Measurements from ENCODE around the gene NGRN.
"Not testable (repeated sequence)": the region's sequence is repeated elsewhere in the genome, so short reads cannot be mapped to it uniquely, and the experiment has no call there.

Gene NGRN

GRCh38 chr15:90287101-90287500 lies 21.6 kb downstream of the NGRN start:
- H2BK5ac ChIP-seq (ENCODE audit: low read depth, low read length, poor library complexity) = no peak overlapping the region
- no peak overlapping the region for H4K12ac ChIP-seq (ENCODE audit: low read depth, low read length)
- H3K27me3 ChIP-seq (ENCODE audit: insufficient read depth, low read length) = no peaks in the 10 kb centered on the region
- no peak overlapping the region for H3K4me3 ChIP-seq (ENCODE audit: low read depth, low read length)
- no peak overlapping the region for H3K4me2 ChIP-seq (ENCODE audit: low read length)
- H3K14ac ChIP-seq (ENCODE audit: low read length) = no peak overlapping the region
- no peaks in the 10 kb centered on the region for H3K36me3 ChIP-seq (ENCODE audit: control insufficient read depth in 1 of 2, insufficient read depth in 2 of 2, low read length in 2 of 2)
- H2AK5ac ChIP-seq (ENCODE audit: low read length) = no peak overlapping the region
- no peak overlapping the region for H4K91ac ChIP-seq (ENCODE audit: low read depth, low read length)
- no peak overlapping the region for H2BK120ac ChIP-seq (ENCODE audit: insufficient read depth, low read length, poor library complexity)
- H3K23ac ChIP-seq (ENCODE audit: low read length) = no peak overlapping the region
- H3K18ac ChIP-seq (ENCODE audit: low read length) = no peak overlapping the region
- H3K9ac ChIP-seq (ENCODE audit: low read length) = no peak overlapping the region
- H4K8ac ChIP-seq (ENCODE audit: low read depth, low read length) = no peak overlapping the region
- H2BK12ac ChIP-seq (ENCODE audit: low read length) = no peak overlapping the region
- no peaks in the 10 kb centered on the region for H3K79me1 ChIP-seq (ENCODE audit: low read length)
- no peaks in the 10 kb centered on the region for H3K79me2 ChIP-seq (ENCODE audit: control insufficient read depth, insufficient read depth, low read length, poor library complexity)
- WGBS (ENCODE audit: extremely low coverage, insufficient coverage, insufficient read length) = no CpG with 5 or more reads among the region's 5 CpGs
- DNase-seq = no peak
- H2AFZ ChIP-seq (ENCODE audit: insufficient read depth, low read length, poor library complexity) = no peak overlapping the region
- H3K4ac ChIP-seq (ENCODE audit: low read depth, low read length) = no peak overlapping the region
- no peak overlapping the region for H3K27ac ChIP-seq (ENCODE audit: low read depth, low read length)
- H3K9me3 ChIP-seq (ENCODE audit: insufficient read depth, low read depth, low read length) = no peaks in the 10 kb centered on the region
- H3K4me1 ChIP-seq (ENCODE audit: control insufficient read depth in 1 of 2, insufficient read depth in 2 of 2, low read length in 2 of 2) = peaks cover under 1 to 4% of the 10 kb centered on the region in 2 experiments

GRCh38 chr15:90287946-90288345 lies 22.5 kb downstream of the NGRN start:
- no peaks in the 10 kb centered on the region for H3K79me2 ChIP-seq (ENCODE audit: control insufficient read depth, insufficient read depth, low read length, poor library complexity)
- no peaks in the 10 kb centered on the region for H3K27me3 ChIP-seq (ENCODE audit: insufficient read depth, low read length)
- no peak overlapping the region for H4K91ac ChIP-seq (ENCODE audit: low read depth, low read length)
- no peak overlapping the region for H2BK120ac ChIP-seq (ENCODE audit: insufficient read depth, low read length, poor library complexity)
- H3K9me3 ChIP-seq (ENCODE audit: insufficient read depth, low read depth, low read length) = no peaks in the 10 kb centered on the region
- H3K18ac ChIP-seq (ENCODE audit: low read length) = no peak overlapping the region
- H2BK5ac ChIP-seq (ENCODE audit: low read depth, low read length, poor library complexity) = no peak overlapping the region
- no peaks in the 10 kb centered on the region for H3K36me3 ChIP-seq (ENCODE audit: control insufficient read depth in 1 of 2, insufficient read depth in 2 of 2, low read length in 2 of 2)
- no peak for DNase-seq
- no peak overlapping the region for H3K4me2 ChIP-seq (ENCODE audit: low read length)
- H2AK5ac ChIP-seq (ENCODE audit: low read length) = no peak overlapping the region
- no peak overlapping the region for H3K27ac ChIP-seq (ENCODE audit: low read depth, low read length)
- no peak overlapping the region for H2BK12ac ChIP-seq (ENCODE audit: low read length)
- H3K14ac ChIP-seq (ENCODE audit: low read length) = no peak overlapping the region
- peaks cover 2 to 8% of the 10 kb centered on the region in 2 experiments for H3K4me1 ChIP-seq (ENCODE audit: control insufficient read depth in 1 of 2, insufficient read depth in 2 of 2, low read length in 2 of 2)
- H4K8ac ChIP-seq (ENCODE audit: low read depth, low read length) = no peak overlapping the region
- no peak overlapping the region for H2AFZ ChIP-seq (ENCODE audit: insufficient read depth, low read length, poor library complexity)
- no CpG with 5 or more reads among the region's 6 CpGs for WGBS (ENCODE audit: extremely low coverage, insufficient coverage, insufficient read length)
- H3K4me3 ChIP-seq (ENCODE audit: low read depth, low read length) = no peak overlapping the region
- H3K9ac ChIP-seq (ENCODE audit: low read length) = no peak overlapping the region
- H3K79me1 ChIP-seq (ENCODE audit: low read length) = no peaks in the 10 kb centered on the region
- no peak overlapping the region for H3K23ac ChIP-seq (ENCODE audit: low read length)
- no peak overlapping the region for H3K4ac ChIP-seq (ENCODE audit: low read depth, low read length)
- no peak overlapping the region for H4K12ac ChIP-seq (ENCODE audit: low read depth, low read length)

DNA sequence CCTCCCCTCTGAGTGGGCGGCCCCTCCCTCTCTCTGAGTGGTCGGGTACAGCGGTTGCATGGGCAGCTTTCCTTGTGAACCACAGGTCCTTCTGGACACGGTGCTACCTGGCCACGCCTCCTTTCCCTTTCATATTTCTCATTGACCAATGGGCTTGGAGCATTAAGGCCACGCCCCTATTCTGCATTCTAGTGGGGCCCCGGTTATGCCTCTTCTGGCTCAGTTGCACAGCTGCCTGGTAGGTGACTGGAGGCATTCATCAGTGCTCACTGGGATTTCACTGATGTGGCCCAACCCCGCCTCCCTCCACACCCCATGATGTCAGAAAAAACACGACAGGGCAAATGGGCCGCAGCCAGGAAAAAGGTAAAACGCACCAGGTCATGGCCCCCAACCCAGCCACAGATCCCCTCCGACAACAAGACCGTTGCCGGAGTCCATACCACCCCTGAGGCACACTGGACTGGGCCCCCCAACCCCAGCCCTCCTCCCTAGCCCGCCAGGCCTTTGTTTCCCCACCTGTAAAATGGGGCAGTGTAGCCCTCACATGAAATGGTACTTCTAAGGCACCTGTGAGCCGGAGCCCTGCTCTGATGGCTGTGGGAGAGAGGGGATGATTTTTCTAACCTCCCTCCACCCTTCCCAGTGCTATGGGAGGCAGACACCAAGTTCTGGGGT lies 26.3 kb downstream of the NGRN start:
- DNase-seq = peak; percentile 54 to 70
- Histone ChIP-seq H3K14ac (ENCODE audit: low read length) (no peak overlapping the region), H3K9ac (ENCODE audit: low read length) (no peak overlapping the region), H3K23ac (ENCODE audit: low read length) (no peak overlapping the region), H2BK12ac (ENCODE audit: low read length) (no peak overlapping the region), H3K79me2 (ENCODE audit: control insufficient read depth, insufficient read depth, low read length, poor library complexity) (no peaks in the 10 kb centered on the region), H3K27me3 (ENCODE audit: insufficient read depth, low read length) (no peaks in the 10 kb centered on the region), H2AFZ (ENCODE audit: insufficient read depth, low read length, poor library complexity) (no peak overlapping the region), H4K91ac (ENCODE audit: low read depth, low read length) (no peak overlapping the region), H2AK5ac (ENCODE audit: low read length) (no peak overlapping the region), H4K8ac (ENCODE audit: low read depth, low read length) (no peak overlapping the region), H3K79me1 (ENCODE audit: low read length) (no peaks in the 10 kb centered on the region), H3K18ac (ENCODE audit: low read length) (no peak overlapping the region), H3K4me2 (ENCODE audit: low read length) (no peak overlapping the region), H3K4me1 (ENCODE audit: control insufficient read depth in 1 of 2, insufficient read depth in 2 of 2, low read length in 2 of 2) (peaks cover 2 to 8% of the 10 kb centered on the region in 2 experiments), H3K4ac (ENCODE audit: low read depth, low read length) (no peak overlapping the region), H2BK5ac (ENCODE audit: low read depth, low read length, poor library complexity) (no peak overlapping the region), H3K36me3 (ENCODE audit: control insufficient read depth in 1 of 2, insufficient read depth in 2 of 2, low read length in 2 of 2) (no peaks in the 10 kb centered on the region), H3K27ac (ENCODE audit: low read depth, low read length) (no peak overlapping the region), H4K12ac (ENCODE audit: low read depth, low read length) (no peak overlapping the region), H3K9me3 (ENCODE audit: insufficient read depth, low read depth, low read length) (no peaks in the 10 kb centered on the region), H3K4me3 (ENCODE audit: low read depth, low read length) (no peak overlapping the region), H2BK120ac (ENCODE audit: insufficient read depth, low read length, poor library complexity) (no peak overlapping the region)
- WGBS (ENCODE audit: extremely low coverage, insufficient coverage, insufficient read length) = no CpG with 5 or more reads among the region's 16 CpGs

DNA sequence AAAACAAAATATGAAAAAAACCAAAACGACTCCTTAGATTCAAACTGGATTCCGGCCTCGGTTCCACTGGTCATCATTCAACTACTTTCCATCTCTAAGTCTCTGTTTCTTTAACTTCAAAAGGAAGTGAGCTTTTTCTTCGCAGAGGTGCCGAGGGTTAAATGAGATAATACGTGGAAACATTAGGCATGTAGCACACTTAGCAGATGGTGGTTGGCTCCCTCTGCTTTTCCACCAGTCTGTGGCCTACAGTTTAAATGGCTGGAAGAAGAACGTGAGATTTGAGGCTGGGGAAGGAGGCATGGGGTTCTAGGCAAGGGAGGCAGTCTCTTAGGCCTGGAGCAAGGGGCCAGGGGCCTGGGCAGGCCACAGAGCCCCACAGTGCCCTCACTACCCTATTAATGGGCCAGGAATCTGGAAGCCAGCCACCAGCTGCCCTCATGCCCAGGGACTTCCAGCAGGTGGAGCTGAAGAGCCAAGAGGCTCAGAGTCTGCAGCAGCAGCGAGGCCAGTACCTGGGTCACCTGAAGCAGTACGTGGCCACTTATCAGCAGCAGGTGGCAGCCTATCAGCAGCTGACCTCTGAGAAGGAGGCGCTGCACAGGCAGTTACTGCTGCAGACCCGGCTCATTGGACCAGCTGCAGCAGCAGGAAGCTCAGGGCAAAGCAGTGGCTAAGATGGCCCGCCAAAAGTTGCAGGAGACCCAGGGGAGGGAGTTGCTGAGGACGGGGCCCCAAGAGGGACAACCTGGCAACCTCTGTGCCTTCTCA lies 27.8 kb downstream of the NGRN start:
- not testable (repeated sequence) for H3K36me3 ChIP-seq (ENCODE audit: control insufficient read depth in 1 of 2, insufficient read depth in 2 of 2, low read length in 2 of 2); H3K79me1 ChIP-seq (ENCODE audit: low read length); H3K14ac ChIP-seq (ENCODE audit: low read length); H2BK12ac ChIP-seq (ENCODE audit: low read length); H2BK120ac ChIP-seq (ENCODE audit: insufficient read depth, low read length, poor library complexity); H3K9ac ChIP-seq (ENCODE audit: low read length); H3K27ac ChIP-seq (ENCODE audit: low read depth, low read length); H4K8ac ChIP-seq (ENCODE audit: low read depth, low read length); H2AK5ac ChIP-seq (ENCODE audit: low read length); H4K12ac ChIP-seq (ENCODE audit: low read depth, low read length); H3K4me2 ChIP-seq (ENCODE audit: low read length); H3K4me1 ChIP-seq (ENCODE audit: control insufficient read depth in 1 of 2, insufficient read depth in 2 of 2, low read length in 2 of 2); H3K79me2 ChIP-seq (ENCODE audit: control insufficient read depth, insufficient read depth, low read length, poor library complexity); H3K4me3 ChIP-seq (ENCODE audit: low read depth, low read length); H3K4ac ChIP-seq (ENCODE audit: low read depth, low read length); H2AFZ ChIP-seq (ENCODE audit: insufficient read depth, low read length, poor library complexity); H4K91ac ChIP-seq (ENCODE audit: low read depth, low read length); H3K23ac ChIP-seq (ENCODE audit: low read length); H3K27me3 ChIP-seq (ENCODE audit: insufficient read depth, low read length); H3K9me3 ChIP-seq (ENCODE audit: insufficient read depth, low read depth, low read length); H2BK5ac ChIP-seq (ENCODE audit: low read depth, low read length, poor library complexity); H3K18ac ChIP-seq (ENCODE audit: low read length)
- no CpG with 5 or more reads among the region's 13 CpGs for WGBS (ENCODE audit: extremely low coverage, insufficient coverage, insufficient read length)
- DNase-seq = peak; percentile 94 to 97

All from trophoblast cell (in vitro differentiated cells and primary cell).